GM21825 (cell line): ENCODE data around the gene AKT1.
A peak's percentile ranks its signal among the peaks of the same experiment; 100 is the strongest.
"Not testable (repeated sequence)": the region's sequence is repeated elsewhere in the genome, so short reads cannot be mapped to it uniquely, and the experiment has no call there.

Experiments used
- ATAC-seq: cut with Tn5 transposase; IDR thresholded peaks from one replicate; pipeline ENCODE4 v1.9.1; 2021; ENCODE audit warnings: mild to moderate bottlenecking, moderate library complexity; ENCODE audit not compliant: unreplicated experiment

The AKT1 gene

GRCh38 chr14:104756477-104757237 is 38.9 kb downstream of the AKT1 start:
- ATAC-seq, result no peak

- ATAC-seq, result no peak
Measured at GRCh38 chr14:104755621-104756020, 39.9 kb downstream of the AKT1 start.

GRCh38 chr14:104754213-104754851 is 41.2 kb downstream of the AKT1 start:
- ATAC-seq, result no peak

GRCh38 chr14:104753528-104754212 is 41.9 kb downstream of the AKT1 start:
- no peak for ATAC-seq

GRCh38 chr14:104752735-104753527 is 42.6 kb downstream of the AKT1 start, which contains the start of gene SIVA1:
Gene SIVA1 (plus strand): TSS chr14:104753147. CDS start chr14:104753202, 55 bp downstream.
- peak; percentile 80 for ATAC-seq

- ATAC-seq, result no peak
Measured at GRCh38 chr14:104752423-104752734, 43.2 kb downstream of the AKT1 start.

GRCh38 chr14:104751539-104752422 is 43.8 kb downstream of the AKT1 start:
- ATAC-seq, result no peak

- not testable (repeated sequence) for ATAC-seq
Measured at GRCh38 chr14:104750753-104751057, 44.8 kb downstream of the AKT1 start.

- no peak for ATAC-seq
Measured at GRCh38 chr14:104750056-104750752, 45.3 kb downstream of the AKT1 start.

- no peak for ATAC-seq
Measured at GRCh38 chr14:104749111-104749649, 46.4 kb downstream of the AKT1 start.

GRCh38 chr14:104747876-104748275 is 47.7 kb downstream of the AKT1 start:
- ATAC-seq, result no peak

GRCh38 chr14:104746934-104747481 is 48.5 kb downstream of the AKT1 start:
- ATAC-seq, result no peak

GRCh38 chr14:104746071-104746545 is 49.4 kb downstream of the AKT1 start:
- no peak for ATAC-seq

- ATAC-seq, result no peak
Measured at GRCh38 chr14:104745431-104745830, 50.1 kb downstream of the AKT1 start.

- no peak for ATAC-seq
Measured at GRCh38 chr14:104744484-104744883, 51.1 kb downstream of the AKT1 start.

- no peak for ATAC-seq
Measured at GRCh38 chr14:104743461-104744380, 51.8 kb downstream of the AKT1 start.

GRCh38 chr14:104742586-104743455 is 52.7 kb downstream of the AKT1 start:
- no peak for ATAC-seq
